RPMI7951 (cell line): ENCODE measurements around the gene EHBP1. TPM values are rescaled to one million over a fixed set of nuclear protein-coding genes. Genes with fewer than 3 reads are reported as not detected.
A peak's percentile ranks its signal among the peaks of the same experiment; 100 is the strongest.

Experiments used
- DNase-seq: peaks from one replicate; pipeline ENCODE4 v3.0.0-alpha.2; 2012; ENCODE audit warnings: low read depth
- total RNA-seq: library from RNA; depleted of rRNA; stranded (reverse); fragments of >200 nt; shearing (Covaris generic); gene quantifications from 2 replicates; pipeline ENCODE4 v1.2.3, GENCODE V29; 2014; rRNA removed

The EHBP1 gene
- total RNA-seq, result 32.9 and 33.8 TPM in 2 replicates

- DNase-seq, result peak; percentile 100
These were observed at the start of gene EHBP1 for GRCh38 chr2:62705007-62705829. TSS of gene EHBP1 (plus strand) at chr2:62705713. CDS start at chr2:62707192, 1,479 bp downstream.

GRCh38 chr2:62657783-62658182, 47.7 kb upstream of the EHBP1 start:
- no peak for DNase-seq

GRCh38 chr2:62658891-62659290, 46.6 kb upstream of the EHBP1 start:
- no peak for DNase-seq

GRCh38 chr2:62660087-62660486, 45.4 kb upstream of the EHBP1 start:
- no peak for DNase-seq

GRCh38 chr2:62660582-62661262, 44.8 kb upstream of the EHBP1 start:
- peak; percentile 35 for DNase-seq

GRCh38 chr2:62661263-62661635, 44.3 kb upstream of the EHBP1 start:
- DNase-seq, result no peak

- DNase-seq, result no peak
These were observed 43.4 kb upstream of the EHBP1 start for GRCh38 chr2:62662131-62662530.

- DNase-seq, result no peak
These were observed 43.0 kb upstream of the EHBP1 start for GRCh38 chr2:62662554-62662953.

- peak; percentile 75 for DNase-seq
These were observed 42.1 kb upstream of the EHBP1 start for GRCh38 chr2:62663411-62663810.

GRCh38 chr2:62663920-62664795, 41.4 kb upstream of the EHBP1 start:
- DNase-seq, result no peak

- no peak for DNase-seq
These were observed 40.1 kb upstream of the EHBP1 start for GRCh38 chr2:62665446-62665845.

GRCh38 chr2:62669180-62669579, 36.3 kb upstream of the EHBP1 start:
- no peak for DNase-seq

- DNase-seq, result peak; percentile 66
These were observed 32.9 kb upstream of the EHBP1 start for GRCh38 chr2:62672601-62673000.

GRCh38 chr2:62675062-62675461, 30.5 kb upstream of the EHBP1 start:
- DNase-seq, result no peak

- no peak for DNase-seq
These were observed 20.3 kb upstream of the EHBP1 start for GRCh38 chr2:62685256-62685655.

GRCh38 chr2:62686012-62686685, 19.4 kb upstream of the EHBP1 start:
- DNase-seq, result peak; percentile 18

GRCh38 chr2:62687636-62688035, 17.9 kb upstream of the EHBP1 start:
- peak; percentile 64 for DNase-seq

- DNase-seq, result no peak
These were observed 16.7 kb upstream of the EHBP1 start for GRCh38 chr2:62688771-62689170.

- no peak for DNase-seq
These were observed 14.3 kb upstream of the EHBP1 start for GRCh38 chr2:62691186-62691585.

- no peak for DNase-seq
These were observed 13.3 kb upstream of the EHBP1 start for GRCh38 chr2:62692225-62692624.

GRCh38 chr2:62698653-62699052, 6.9 kb upstream of the EHBP1 start:
- DNase-seq, result no peak

- no peak for DNase-seq
These were observed 883 bp upstream of the EHBP1 start for GRCh38 chr2:62704654-62705006.
